HG03457 (cell line): ENCODE measurements around the gene SAMD9.
A peak's percentile ranks its signal among the peaks of the same experiment; 100 is the strongest.
"Not testable (repeated sequence)": the region's sequence is repeated elsewhere in the genome, so short reads cannot be mapped to it uniquely, and the experiment has no call there.

Source experiments
- ATAC-seq: cut with Tn5 transposase; IDR thresholded peaks from one replicate; pipeline ENCODE4 v1.9.1; 2021; ENCODE audit warnings: moderate number of reproducible peaks; ENCODE audit not compliant: unreplicated experiment

The SAMD9 gene

GRCh38 chr7:93117852-93118530 lies at the start of gene SAMD9:
Gene SAMD9, minus strand, starts transcription at chr7:93117979. Its CDS starts 11,882 bp downstream, at chr7:93106097.
- peak; percentile 99 for ATAC-seq

GRCh38 chr7:93165447-93165846 lies 47.7 kb upstream of the SAMD9 start:
- ATAC-seq: peak; percentile 99

- no peak for ATAC-seq
These were observed 47.0 kb upstream of the SAMD9 start for GRCh38 chr7:93164766-93165165.

- ATAC-seq: no peak
These were observed 43.5 kb upstream of the SAMD9 start for GRCh38 chr7:93161181-93161762.

- no peak for ATAC-seq
These were observed 42.6 kb upstream of the SAMD9 start for GRCh38 chr7:93160410-93160809.

- ATAC-seq: no peak
These were observed 41.7 kb upstream of the SAMD9 start for GRCh38 chr7:93159490-93159889.

GRCh38 chr7:93156884-93157283 lies 39.1 kb upstream of the SAMD9 start:
- no peak for ATAC-seq

- ATAC-seq: no peak
These were observed 32.5 kb upstream of the SAMD9 start for GRCh38 chr7:93150200-93150835.

- ATAC-seq: no peak
These were observed 30.9 kb upstream of the SAMD9 start for GRCh38 chr7:93148727-93149126.

GRCh38 chr7:93148144-93148543 lies 30.4 kb upstream of the SAMD9 start, which contains the start of gene SAMD9L:
Gene SAMD9L, minus strand, starts transcription at chr7:93148385. Its CDS starts 12,414 bp downstream, at chr7:93135971.
- peak; percentile 45 for ATAC-seq

GRCh38 chr7:93147363-93147762 lies 29.6 kb upstream of the SAMD9 start:
- ATAC-seq: peak; percentile 82

GRCh38 chr7:93146472-93147141 lies 28.8 kb upstream of the SAMD9 start:
- ATAC-seq: no peak

- ATAC-seq: no peak
These were observed 28.3 kb upstream of the SAMD9 start for GRCh38 chr7:93146036-93146435.

- ATAC-seq: no peak
These were observed 27.6 kb upstream of the SAMD9 start for GRCh38 chr7:93145354-93145753.

GRCh38 chr7:93142127-93142526 lies 24.3 kb upstream of the SAMD9 start:
- no peak for ATAC-seq

GRCh38 chr7:93140582-93141191 lies 22.9 kb upstream of the SAMD9 start:
- ATAC-seq: no peak

GRCh38 chr7:93138576-93138975 lies 20.8 kb upstream of the SAMD9 start:
- no peak for ATAC-seq

GRCh38 chr7:93133005-93133404 lies 15.2 kb upstream of the SAMD9 start:
- no peak for ATAC-seq

GRCh38 chr7:93132216-93132615 lies 14.4 kb upstream of the SAMD9 start:
- ATAC-seq: no peak

GRCh38 chr7:93126954-93127353 lies 9.2 kb upstream of the SAMD9 start:
- not testable (repeated sequence) for ATAC-seq

GRCh38 chr7:93123532-93123931 lies 5.8 kb upstream of the SAMD9 start:
- not testable (repeated sequence) for ATAC-seq
